K562 treated with DMSO at 1 percent for 24 hours (cell line): ENCODE results near the gene TAF7L. TPM values are rescaled to one million over a fixed set of nuclear protein-coding genes. Genes with fewer than 3 reads are reported as not detected.

Experiments
- total RNA-seq: library from RNA; unstranded; fragments of 300-600 nt; gene quantifications from 2 replicates; pipeline ENCODE4 v1.2.3, GENCODE V29; 2022; ENCODE audit warnings: low read depth; ENCODE audit not compliant: insufficient read depth

TAF7L gene, protein sequence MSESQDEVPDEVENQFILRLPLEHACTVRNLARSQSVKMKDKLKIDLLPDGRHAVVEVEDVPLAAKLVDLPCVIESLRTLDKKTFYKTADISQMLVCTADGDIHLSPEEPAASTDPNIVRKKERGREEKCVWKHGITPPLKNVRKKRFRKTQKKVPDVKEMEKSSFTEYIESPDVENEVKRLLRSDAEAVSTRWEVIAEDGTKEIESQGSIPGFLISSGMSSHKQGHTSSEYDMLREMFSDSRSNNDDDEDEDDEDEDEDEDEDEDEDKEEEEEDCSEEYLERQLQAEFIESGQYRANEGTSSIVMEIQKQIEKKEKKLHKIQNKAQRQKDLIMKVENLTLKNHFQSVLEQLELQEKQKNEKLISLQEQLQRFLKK
- not detected in 2 replicates for total RNA-seq

DNA sequence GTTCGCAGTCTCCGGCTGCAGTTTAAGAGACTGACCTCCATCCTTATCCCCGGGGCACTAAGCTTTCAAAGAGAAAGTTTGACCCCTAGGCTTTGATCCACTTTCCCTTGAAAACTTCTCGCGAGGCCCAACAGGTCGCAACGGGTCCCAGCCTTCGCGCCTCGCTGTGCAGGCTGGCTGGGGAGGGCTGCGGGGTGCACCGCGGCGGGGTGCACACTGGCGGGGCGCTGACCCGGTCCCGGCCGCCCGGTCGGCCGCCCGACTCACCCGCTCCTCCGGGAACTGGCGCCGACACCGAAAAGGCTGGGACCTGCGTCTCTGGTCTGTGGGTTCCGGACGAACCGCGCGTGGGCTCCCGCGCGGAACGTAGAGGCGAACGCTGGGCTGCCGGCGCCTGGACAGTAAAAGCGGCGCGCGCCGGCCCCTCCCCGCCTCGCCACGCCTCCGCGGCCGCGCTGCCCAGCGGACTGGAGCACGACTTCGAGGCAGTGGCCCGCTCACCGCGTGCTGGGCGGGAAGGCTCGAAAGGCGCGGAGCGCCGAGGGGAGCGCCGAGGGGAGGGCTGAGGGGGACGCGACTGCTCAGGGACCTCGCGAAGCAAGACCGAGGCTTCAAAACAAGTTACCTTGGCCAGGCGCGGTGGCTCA is at the start of gene TAF7L:
Gene TAF7L (minus strand): TSS at position 378 of the 647 bp plus-strand sequence. CDS start 3,791 bp downstream, outside the sequence.

DNA sequence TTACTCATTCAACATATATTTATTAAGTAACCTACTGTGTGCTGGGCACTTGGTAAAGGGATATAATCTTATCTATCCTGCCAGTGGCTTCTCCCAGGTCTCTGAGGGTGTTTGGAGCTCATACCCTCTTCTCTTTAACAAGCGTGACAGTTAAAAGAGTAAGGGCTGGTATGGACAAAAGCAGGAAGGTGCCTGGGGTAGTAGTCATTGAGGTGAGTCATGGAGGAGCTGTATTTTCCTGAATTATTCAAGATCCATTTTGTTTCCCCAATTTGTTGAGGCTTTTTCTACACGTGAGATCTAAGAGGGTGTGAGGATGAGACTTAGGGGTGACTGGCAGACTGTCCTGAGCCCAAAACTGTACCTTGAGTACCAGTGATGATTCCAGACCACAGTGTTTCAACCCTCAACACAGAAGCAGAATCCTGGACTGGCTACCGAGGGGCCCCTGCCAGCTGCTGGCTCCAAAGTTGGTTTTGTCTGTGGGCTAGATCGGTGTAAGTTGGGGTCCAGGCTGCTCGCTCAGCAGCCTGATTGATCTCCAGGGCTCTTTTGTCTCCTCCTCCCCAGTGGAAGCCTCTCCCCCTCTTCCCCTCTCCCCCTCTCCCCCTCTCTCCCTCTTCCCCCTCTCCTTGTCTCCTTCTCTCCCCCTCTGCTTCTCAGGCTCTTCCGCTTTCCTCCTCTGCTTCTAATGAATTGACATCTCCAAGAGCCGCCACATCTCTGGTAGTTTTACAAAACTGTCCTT is 71.8 kb downstream of the TAF7L start, which contains the start of gene DRP2:
Gene DRP2 (plus strand): TSS at position 671 of the 748 bp plus-strand sequence. CDS start 11,862 bp downstream, outside the sequence.

Other genes with a start within 250 kb of the TAF7L start
- 17.3 and 20.9 TPM in 2 replicates for gene TRMT2B, start 239.2 kb downstream of the TAF7L start, total RNA-seq
- not detected in 2 replicates for gene TMEM35A, start 212.5 kb downstream of the TAF7L start, total RNA-seq
- 3.7 and 8.8 TPM in 2 replicates for gene CENPI, start 193.1 kb downstream of the TAF7L start, total RNA-seq
- 0.19 and 0.22 TPM in 2 replicates for gene DRP2, start 71.5 kb downstream of the TAF7L start, total RNA-seq
- gene TIMM8A, start 57.4 kb upstream of the TAF7L start, total RNA-seq = 7.6 TPM in 2 replicates
- gene BTK, start 94.9 kb upstream of the TAF7L start, total RNA-seq = 24.7 and 28.3 TPM in 2 replicates
- 4,527 and 4,949 TPM in 2 replicates for gene RPL36A, start 99.7 kb upstream of the TAF7L start, total RNA-seq
- 48.6 and 53.0 TPM in 2 replicates for gene GLA, start 116.6 kb upstream of the TAF7L start, total RNA-seq
- gene HNRNPH2, start 116.9 kb upstream of the TAF7L start, total RNA-seq = 34.6 and 39.8 TPM in 2 replicates
- gene ARMCX4, start 194.1 kb upstream of the TAF7L start, total RNA-seq = not detected in 2 replicates